Right lobe of liver (tissue), 4 donors: ENCODE results near the gene SYNE2.

Experiments used
- CTCF ChIP-seq, 4 donors: fragments of 200-600 bp in 3 of 4; fragments of 450-650 bp in 1 of 4; IDR thresholded peaks; one replicate each; pipeline versions ENCODE4 v1.5.1 to v1.8.0; 2016 to 2022; ENCODE audit warnings: antibody characterized with exemption in 4 of 4, mild to moderate bottlenecking in 2 of 4
- POLR2A ChIP-seq: fragments of 450-650 bp; IDR thresholded peaks from one replicate; pipeline ENCODE4 v1.6.1; 2017; ENCODE audit warnings: antibody characterized with exemption, mild to moderate bottlenecking
- donor health status: DM: no; HTN: no; CAD: no.
- donor health status: DM: no; HTN: no; CAD: no.
- donor health status: DM: no; HTN: yes; CAD: no.

GRCh38 chr14:64215274-64215673, 362.5 kb downstream of the SYNE2 start:
- TF ChIP-seq CTCF (IDR thresholded peaks at IDR 0.05) (no peak), POLR2A (no peak)
